B cell (primary cell): Measurements from ENCODE around the gene CREB3. TPM values are rescaled to one million over a fixed set of nuclear protein-coding genes. Genes with fewer than 3 reads are reported as not detected.
A peak's percentile ranks its signal among the peaks of the same experiment; 100 is the strongest.

ENCODE experiments used
- ATAC-seq: fragments of 200-7000 bp; cut with Tn5 transposase; one replicate; pipeline ENCODE4 v1.10.0; 2021; ENCODE audit warnings: low read depth, mild to moderate bottlenecking, moderate number of reproducible peaks, moderate library complexity
- CTCF ChIA-PET: fragments of 350-600 bp; sonication (Branson Sonifier 250); formaldehyde crosslinking; loops from one replicate; lab custom pipeline; 2021; ENCODE audit warnings: antibody characterized with exemption, inconsistent platforms; lab: Charles Lee
- POLR2A ChIA-PET: fragments of 350-600 bp; sonication (Branson Sonifier 250); formaldehyde crosslinking; loops from one replicate; lab custom pipeline; 2021; ENCODE audit warnings: antibody characterized with exemption; lab: Charles Lee
- DNase-seq: peaks from one replicate; pipeline ENCODE4 v3.0.0; 2013
- H2AFZ ChIP-seq: 2 replicates; pipeline ENCODE4 v1.6.1; 2012; ENCODE audit warnings: mild to moderate bottlenecking, low read depth, low read length; ENCODE audit not compliant: insufficient read depth, poor library complexity, severe bottlenecking
- H3K27ac ChIP-seq, 2 donors: 1 replicate in 1 of 2; 2 replicates in 1 of 2; pipeline ENCODE4 v1.5.1; 2012 to 2013; ENCODE audit warnings: low read length in 2 of 2, mild to moderate bottlenecking in 2 of 2, moderate library complexity in 1 of 2
- H3K27me3 ChIP-seq, 4 experiments: fragments of 200-600 bp in 1 of 4; sonication (generic) in 1 of 4; replicated peaks in 1 of 4; 1 replicate in 2 of 4; 2 replicates in 2 of 4; pipeline versions ENCODE4 v1.6.1 to v1.7.0; 2013 to 2016; ENCODE audit warnings: low read length in 3 of 4, mild to moderate bottlenecking in 2 of 4, mixed read lengths in 1 of 4, moderate library complexity in 1 of 4; ENCODE audit not compliant: insufficient read depth in 4 of 4, control insufficient read depth in 3 of 4; ENCODE audit errors: control extremely low read depth in 1 of 4
- H3K36me3 ChIP-seq, 2 experiments: replicated peaks in 1 of 2; 1 replicate in 1 of 2; 2 replicates in 1 of 2; pipeline versions ENCODE4 v1.6.1 to v1.7.1; 2013; ENCODE audit warnings: low read length in 1 of 2; ENCODE audit not compliant: insufficient read depth in 2 of 2, control insufficient read depth in 1 of 2; ENCODE audit errors: control extremely low read depth in 1 of 2, extremely low read depth in 1 of 2
- H3K4me1 ChIP-seq, 2 donors: fragments of 200-600 bp in 1 of 2; sonication (generic) in 1 of 2; 1 replicate in 1 of 2; 2 replicates in 1 of 2; pipeline versions ENCODE4 v1.5.1 to v1.6.1; 2013 to 2017; ENCODE audit warnings: low read length in 2 of 2; ENCODE audit not compliant: control insufficient read depth in 2 of 2, insufficient read depth in 2 of 2
- H3K4me2 ChIP-seq: replicated peaks from 2 replicates; pipeline ENCODE3; 2012; ENCODE audit warnings: mild to moderate bottlenecking, low read depth, low read length; ENCODE audit not compliant: poor library complexity, severe bottlenecking
- H3K4me3 ChIP-seq, 5 experiments: fragments of 200-600 bp in 1 of 5; sonication (generic) in 1 of 5; 1 replicate in 3 of 5; 2 replicates in 2 of 5; pipeline versions ENCODE4 v1.5.1 to v1.7.0; 2011 to 2016; ENCODE audit warnings: low read length in 4 of 5, mild to moderate bottlenecking in 4 of 5, low read depth in 2 of 5, control low read depth in 1 of 5, moderate library complexity in 1 of 5; ENCODE audit not compliant: insufficient read depth in 1 of 5; ENCODE audit errors: control extremely low read depth in 1 of 5, extremely low read depth in 1 of 5
- H3K79me2 ChIP-seq: fragments of 200-600 bp; sonication (generic); one replicate; pipeline ENCODE4 v1.6.0; 2016; ENCODE audit warnings: low read length; ENCODE audit not compliant: control insufficient read depth, insufficient read depth
- H3K9ac ChIP-seq: fragments of 200-600 bp; sonication (generic); 2 replicates; pipeline ENCODE4 v1.6.1; 2017; ENCODE audit warnings: mild to moderate bottlenecking, low read length, moderate library complexity
- H3K9me3 ChIP-seq, 3 donors: one replicate each; pipeline versions ENCODE4 v1.6.1 to v1.7.1; 2013; ENCODE audit warnings: low read length in 2 of 3; ENCODE audit not compliant: control insufficient read depth in 2 of 3, insufficient read depth in 1 of 3; ENCODE audit errors: control extremely low read depth in 1 of 3
- H4K20me1 ChIP-seq: 2 replicates; pipeline ENCODE4 v1.6.0; 2012; ENCODE audit warnings: mild to moderate bottlenecking, low read length; ENCODE audit not compliant: insufficient read depth, control insufficient read depth, poor library complexity, severe bottlenecking
- H3K27ac Mint-ChIP-seq: one replicate; pipeline ENCODE4 v1.8.0; 2021; ENCODE audit warnings: mixed read lengths
- H3K27me3 Mint-ChIP-seq: one replicate; pipeline ENCODE4 v1.8.0; 2021; ENCODE audit warnings: mixed read lengths
- H3K4me1 Mint-ChIP-seq: one replicate; pipeline ENCODE4 v1.8.0; 2021; ENCODE audit warnings: mixed read lengths
- H3K4me3 Mint-ChIP-seq: one replicate; pipeline ENCODE4 v1.8.0; 2021; ENCODE audit warnings: mixed read lengths
- H3K9me3 Mint-ChIP-seq: one replicate; pipeline ENCODE4 v1.8.0; 2022; ENCODE audit warnings: mixed read lengths; ENCODE audit not compliant: insufficient read depth
- EZH2 ChIP-seq: IDR thresholded peaks from 2 replicates; pipeline ENCODE4 v1.6.1; 2012; ENCODE audit warnings: borderline replicate concordance, low read depth, mild to moderate bottlenecking, moderate library complexity, low read length; ENCODE audit not compliant: insufficient read depth, poor library complexity, severe bottlenecking
- WGBS: methylation state at CpG from one replicate; pipeline ENCODE4 v1.1.5; 2013; ENCODE audit warnings: missing lambda C conversion rate; ENCODE audit not compliant: insufficient coverage; 5-methylcytosine and 5-hydroxymethylcytosine counted together
- intact Hi-C: fragments of 100-400 bp; cut with micrococcal nuclease; formaldehyde crosslinking; loops from one replicate; pipeline ENCODE4 v1.10.0; 2022
- polyA plus RNA-seq: library from polyadenylated mRNA; depleted of rRNA; stranded (reverse); fragments of >200 nt; gene quantifications from 2 replicates; pipeline ENCODE4 v1.2.3, GENCODE V29; 2012
- total RNA-seq, 2 donors: library from RNA; stranded (reverse); fragments of 120-200 nt in 1 of 2; gene quantifications; 1 replicate in 1 of 2; 2 replicates in 1 of 2; pipeline versions ENCODE4 v1.2.3 to v1.2.4, GENCODE V29; 2013 to 2022
- TF ChIP-seq, protein P1 (sequence below): fragments of 200-600 bp; IDR thresholded peaks from one replicate; pipeline ENCODE4 v1.8.0; 2022; ENCODE audit warnings: antibody characterized with exemption, mild to moderate bottlenecking

Gene CREB3
- total and polyA plus RNA-seq, 2 donors (not counting 1 experiment from before 2014, with no cell fraction given), result 12.3 to 20.7 TPM

GRCh38 chr9:35726931-35727330 lies 5.5 kb upstream of the CREB3 start:
- Mint-ChIP-seq H3K4me1 (peaks cover 4% of the 10 kb centered on the region), H3K9me3 (no peaks in the 10 kb centered on the region), H3K27ac (no peak overlapping the region), H3K4me3 (no peak overlapping the region), H3K27me3 (no peaks in the 10 kb centered on the region)
- 4% methylated on average over 3 of the region's 3 CpGs for WGBS
- no peaks in the 10 kb centered on the region for H3K9me3 ChIP-seq
- ATAC-seq, result peak; percentile 77
- H3K27ac ChIP-seq, result peak overlapping the region; percentile 57 to 92
- H3K4me2 ChIP-seq, result peak overlapping the region; percentile 89
- H3K27me3 ChIP-seq, result no peaks in the 10 kb centered on the region
- H3K4me1 ChIP-seq, result peaks cover 53 to 56% of the 10 kb centered on the region in 2 donors
- peaks cover 73% of the 10 kb centered on the region for H3K79me2 ChIP-seq
- POLR2A ChIA-PET, result interaction anchor here (0.6 to 1.7 kb wide), 6 partner anchors 8 to 98 kb away, joined by 3 to 4 read pairs (median 3); no protein-coding TSS in a partner anchor
- TF ChIP-seq EZH2, result no peak
- TF ChIP-seq, protein P1, sequence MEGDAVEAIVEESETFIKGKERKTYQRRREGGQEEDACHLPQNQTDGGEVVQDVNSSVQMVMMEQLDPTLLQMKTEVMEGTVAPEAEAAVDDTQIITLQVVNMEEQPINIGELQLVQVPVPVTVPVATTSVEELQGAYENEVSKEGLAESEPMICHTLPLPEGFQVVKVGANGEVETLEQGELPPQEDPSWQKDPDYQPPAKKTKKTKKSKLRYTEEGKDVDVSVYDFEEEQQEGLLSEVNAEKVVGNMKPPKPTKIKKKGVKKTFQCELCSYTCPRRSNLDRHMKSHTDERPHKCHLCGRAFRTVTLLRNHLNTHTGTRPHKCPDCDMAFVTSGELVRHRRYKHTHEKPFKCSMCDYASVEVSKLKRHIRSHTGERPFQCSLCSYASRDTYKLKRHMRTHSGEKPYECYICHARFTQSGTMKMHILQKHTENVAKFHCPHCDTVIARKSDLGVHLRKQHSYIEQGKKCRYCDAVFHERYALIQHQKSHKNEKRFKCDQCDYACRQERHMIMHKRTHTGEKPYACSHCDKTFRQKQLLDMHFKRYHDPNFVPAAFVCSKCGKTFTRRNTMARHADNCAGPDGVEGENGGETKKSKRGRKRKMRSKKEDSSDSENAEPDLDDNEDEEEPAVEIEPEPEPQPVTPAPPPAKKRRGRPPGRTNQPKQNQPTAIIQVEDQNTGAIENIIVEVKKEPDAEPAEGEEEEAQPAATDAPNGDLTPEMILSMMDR, result peak; percentile 41
- no peak overlapping the region for H3K4me3 ChIP-seq
- DNase-seq, result peak; percentile 79
- peak overlapping the region; percentile 54 for H3K9ac ChIP-seq
- no peak overlapping the region for H2AFZ ChIP-seq
- intact Hi-C loops, result loop anchor here (5.0 kb wide), 1 partner anchor 1270 kb away; the partner anchor contains the start of genes DNAI1 and FAM219A
- CTCF ChIA-PET, result interaction anchor here (0.7 to 9.0 kb wide), 23 partner anchors 9 to 610 kb away, joined by 3 to 115 read pairs (median 6); partner anchors contain the start of genes CCDC107, GBA2, RGP1 and RMRP
- peaks cover 65% of the 10 kb centered on the region for H4K20me1 ChIP-seq
- H3K36me3 ChIP-seq, result peaks cover 12 to 60% of the 10 kb centered on the region in 2 experiments

GRCh38 chr9:35727676-35728040 lies 4.8 kb upstream of the CREB3 start:
- no peaks in the 10 kb centered on the region for H3K9me3 Mint-ChIP-seq
- H3K4me3 Mint-ChIP-seq, result no peak overlapping the region
- no peaks in the 10 kb centered on the region for H3K27me3 ChIP-seq
- intact Hi-C loops, result loop anchor here (5.0 kb wide), 1 partner anchor 1270 kb away; the partner anchor contains the start of genes DNAI1 and FAM219A
- DNase-seq (no peak), ATAC-seq (no peak)
- ChIA-PET POLR2A (interaction anchor here (0.6 to 1.5 kb wide), 6 partner anchors 9 to 99 kb away, joined by 3 to 6 read pairs (median 4); partner anchors contain the start of genes GBA2 and RGP1), CTCF (interaction anchor here (0.7 to 9.0 kb wide), 23 partner anchors 8 to 155 kb away, joined by 3 to 115 read pairs (median 6); partner anchors contain the start of genes CCDC107, GBA2, RGP1 and RMRP)
- no peaks in the 10 kb centered on the region for H3K9me3 ChIP-seq
- H3K36me3 ChIP-seq, result peaks cover 10 to 53% of the 10 kb centered on the region in 2 experiments
- WGBS, result no CpG with 5 or more reads among the region's 5 CpGs
- H3K27me3 Mint-ChIP-seq, result no peaks in the 10 kb centered on the region
- peaks cover 65% of the 10 kb centered on the region for H4K20me1 ChIP-seq
- peaks cover 75% of the 10 kb centered on the region for H3K79me2 ChIP-seq
- TF ChIP-seq, protein P1, result no peak
- TF ChIP-seq EZH2, result no peak
- H3K27ac Mint-ChIP-seq, result no peak overlapping the region
- H3K4me1 Mint-ChIP-seq, result peaks cover 6% of the 10 kb centered on the region
- peak overlapping the region; percentile 89 for H3K4me2 ChIP-seq
- H3K4me1 ChIP-seq, result peaks cover 53 to 57% of the 10 kb centered on the region in 2 donors
- no peak overlapping the region for H2AFZ ChIP-seq
- peak overlapping the region; percentile 54 for H3K9ac ChIP-seq
- H3K27ac ChIP-seq, result peak overlapping the region; percentile 57 to 92
- H3K4me3 ChIP-seq, result peak overlapping the region in 2 of 5 experiments; percentile 3 to 44
